PC-3 (cell line): Measurements from ENCODE around the gene TTC6.
"Not testable (repeated sequence)": the region's sequence is repeated elsewhere in the genome, so short reads cannot be mapped to it uniquely, and the experiment has no call there.

Experiments used
- EZH2 ChIP-seq: fragments of 300-600 bp; sonication (generic); IDR thresholded peaks from one replicate; pipeline ENCODE4 v1.6.1; 2017; ENCODE audit warnings: antibody characterized with exemption, mild to moderate bottlenecking, low read length; ENCODE audit not compliant: unreplicated experiment
- EZH2phosphoT487 ChIP-seq: fragments of 300-600 bp; sonication (generic); IDR thresholded peaks from 2 replicates; pipeline ENCODE4 v1.6.1; 2018; ENCODE audit warnings: mild to moderate bottlenecking, antibody characterized with exemption, low read length, borderline replicate concordance
- TF ChIP-seq, protein P1 (sequence below): fragments of 300-600 bp; sonication (generic); conservative IDR thresholded peaks from 2 replicates; pipeline ENCODE4 v1.5.1; 2017; ENCODE audit warnings: antibody characterized with exemption, low read depth, mild to moderate bottlenecking, low read length

- TF ChIP-seq, protein P1, sequence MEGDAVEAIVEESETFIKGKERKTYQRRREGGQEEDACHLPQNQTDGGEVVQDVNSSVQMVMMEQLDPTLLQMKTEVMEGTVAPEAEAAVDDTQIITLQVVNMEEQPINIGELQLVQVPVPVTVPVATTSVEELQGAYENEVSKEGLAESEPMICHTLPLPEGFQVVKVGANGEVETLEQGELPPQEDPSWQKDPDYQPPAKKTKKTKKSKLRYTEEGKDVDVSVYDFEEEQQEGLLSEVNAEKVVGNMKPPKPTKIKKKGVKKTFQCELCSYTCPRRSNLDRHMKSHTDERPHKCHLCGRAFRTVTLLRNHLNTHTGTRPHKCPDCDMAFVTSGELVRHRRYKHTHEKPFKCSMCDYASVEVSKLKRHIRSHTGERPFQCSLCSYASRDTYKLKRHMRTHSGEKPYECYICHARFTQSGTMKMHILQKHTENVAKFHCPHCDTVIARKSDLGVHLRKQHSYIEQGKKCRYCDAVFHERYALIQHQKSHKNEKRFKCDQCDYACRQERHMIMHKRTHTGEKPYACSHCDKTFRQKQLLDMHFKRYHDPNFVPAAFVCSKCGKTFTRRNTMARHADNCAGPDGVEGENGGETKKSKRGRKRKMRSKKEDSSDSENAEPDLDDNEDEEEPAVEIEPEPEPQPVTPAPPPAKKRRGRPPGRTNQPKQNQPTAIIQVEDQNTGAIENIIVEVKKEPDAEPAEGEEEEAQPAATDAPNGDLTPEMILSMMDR: not testable (repeated sequence)
- TF ChIP-seq EZH2, EZH2phosphoT487: not testable (repeated sequence)
These were observed 39.8 kb upstream of the TTC6 start for GRCh38 chr14:37555596-37555995.
